ENCODE results near the gene KRT20. TPM values are rescaled to one million over a fixed set of nuclear protein-coding genes. Genes with fewer than 3 reads are reported as not detected.
"Not testable (repeated sequence)": the region's sequence is repeated elsewhere in the genome, so short reads cannot be mapped to it uniquely, and the experiment has no call there.

Gene KRT20, protein sequence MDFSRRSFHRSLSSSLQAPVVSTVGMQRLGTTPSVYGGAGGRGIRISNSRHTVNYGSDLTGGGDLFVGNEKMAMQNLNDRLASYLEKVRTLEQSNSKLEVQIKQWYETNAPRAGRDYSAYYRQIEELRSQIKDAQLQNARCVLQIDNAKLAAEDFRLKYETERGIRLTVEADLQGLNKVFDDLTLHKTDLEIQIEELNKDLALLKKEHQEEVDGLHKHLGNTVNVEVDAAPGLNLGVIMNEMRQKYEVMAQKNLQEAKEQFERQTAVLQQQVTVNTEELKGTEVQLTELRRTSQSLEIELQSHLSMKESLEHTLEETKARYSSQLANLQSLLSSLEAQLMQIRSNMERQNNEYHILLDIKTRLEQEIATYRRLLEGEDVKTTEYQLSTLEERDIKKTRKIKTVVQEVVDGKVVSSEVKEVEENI
- total RNA-seq (not detected), polyA plus RNA-seq (0.14 TPM)
- long read RNA-seq, donor 1: 0 reads
- long read RNA-seq, donor 2: 0 reads
- long read RNA-seq, donor 3: 0 reads
- long read RNA-seq, donor 4: 0 reads

- ATAC-seq (no peak), DNase-seq (no peak)
- no peaks in the 10 kb centered on the region for H3K9me3 ChIP-seq (ENCODE audit: control insufficient read depth, low read length)
- H3K27me3 ChIP-seq (ENCODE audit: control insufficient read depth, insufficient read depth): no peaks in the 10 kb centered on the region
- intact Hi-C loops (cut with DNase I): no loop called here
- no peak within 1 kb of the TSS for H3K27ac ChIP-seq (ENCODE audit: low read length)
- 91% methylated on average over 23 of the region's 23 CpGs for WGBS
- H3K4me3 ChIP-seq (ENCODE audit: low read length): no peak within 1 kb of the TSS
- no peaks in the 10 kb centered on the region for H3K4me1 ChIP-seq (ENCODE audit: control insufficient read depth, insufficient read depth, low read length)
These were observed at the start of gene KRT20 for GRCh38 chr17:40884708-40885512. Gene KRT20 (minus strand): TSS chr17:40885242. CDS start chr17:40885185, 57 bp downstream.

GRCh38 chr17:40932608-40933007 is 47.6 kb upstream of the KRT20 start:
- H3K4me3 ChIP-seq (ENCODE audit: low read length): no peak overlapping the region
- no peaks in the 10 kb centered on the region for H3K27me3 ChIP-seq (ENCODE audit: control insufficient read depth, insufficient read depth)
- H3K27ac ChIP-seq (ENCODE audit: low read length): no peak overlapping the region
- no peak for DNase-seq
- H3K9me3 ChIP-seq (ENCODE audit: control insufficient read depth, low read length): peaks cover 2% of the 10 kb centered on the region
- intact Hi-C loops (cut with DNase I): no loop called here
- no peak for ATAC-seq
- WGBS: 91% methylated on average over 2 of the region's 2 CpGs
- no peaks in the 10 kb centered on the region for H3K4me1 ChIP-seq (ENCODE audit: control insufficient read depth, insufficient read depth, low read length)

DNA sequence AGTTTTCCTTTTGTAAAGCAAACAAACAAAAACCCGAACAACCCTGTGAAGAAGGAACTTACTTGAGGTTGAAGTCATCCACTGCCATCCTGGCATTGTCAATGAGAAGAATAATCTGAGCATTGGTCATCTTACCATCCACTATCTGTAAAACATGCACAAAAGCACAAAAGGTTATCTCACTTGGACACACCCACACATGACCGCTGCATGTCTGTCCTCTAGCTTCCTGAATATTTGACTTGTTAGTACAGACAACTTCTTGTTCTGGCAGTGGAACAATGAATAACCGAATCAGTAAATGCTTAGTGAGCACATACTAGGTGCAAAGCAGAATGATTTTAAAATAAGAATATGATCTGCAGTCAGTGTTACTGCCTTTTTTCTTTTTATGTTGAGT is 46.3 kb upstream of the KRT20 start:
- intact Hi-C loops (cut with DNase I): no loop called here
- Histone ChIP-seq H3K27ac (ENCODE audit: low read length) (no peak overlapping the region), H3K27me3 (ENCODE audit: control insufficient read depth, insufficient read depth) (peaks cover 2% of the 10 kb centered on the region), H3K4me1 (ENCODE audit: control insufficient read depth, insufficient read depth, low read length) (no peaks in the 10 kb centered on the region), H3K4me3 (ENCODE audit: low read length) (no peak overlapping the region), H3K9me3 (ENCODE audit: control insufficient read depth, low read length) (peaks cover 2% of the 10 kb centered on the region)
- DNase-seq: no peak
- 49% methylated on average over 3 of the region's 3 CpGs for WGBS
- no peak for ATAC-seq

- no peak for ATAC-seq
- intact Hi-C loops (cut with DNase I): no loop called here
- no peak for DNase-seq
- Histone ChIP-seq H3K9me3 (ENCODE audit: control insufficient read depth, low read length) (peaks cover 2% of the 10 kb centered on the region), H3K4me3 (ENCODE audit: low read length) (no peak overlapping the region), H3K27ac (ENCODE audit: low read length) (no peak overlapping the region), H3K27me3 (ENCODE audit: control insufficient read depth, insufficient read depth) (peaks cover 2% of the 10 kb centered on the region), H3K4me1 (ENCODE audit: control insufficient read depth, insufficient read depth, low read length) (peaks cover 1% of the 10 kb centered on the region)
- WGBS: 75% methylated on average over 8 of the region's 8 CpGs
These were observed 41.3 kb upstream of the KRT20 start for GRCh38 chr17:40926341-40926740.

DNA sequence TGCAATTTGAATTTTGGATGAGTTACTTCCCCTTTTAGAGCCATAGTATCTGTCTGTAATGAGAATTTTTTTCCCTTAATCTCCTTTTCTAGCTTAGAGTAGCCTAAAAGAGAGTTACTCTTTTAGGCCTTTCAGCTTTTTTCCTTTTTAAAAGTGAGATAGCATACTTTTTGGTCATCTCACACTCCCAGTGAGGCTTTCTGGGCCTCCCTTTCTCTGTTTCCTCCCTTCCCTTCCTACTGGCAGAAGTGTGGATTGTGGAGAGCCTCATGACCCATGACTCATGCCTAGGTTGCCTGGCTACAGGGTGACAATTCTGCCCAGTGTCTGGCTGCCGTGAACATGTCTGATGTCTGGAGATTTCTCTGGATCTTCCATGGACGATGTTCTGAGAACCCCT is 37.2 kb upstream of the KRT20 start:
- peaks cover 1% of the 10 kb centered on the region for H3K4me1 ChIP-seq (ENCODE audit: control insufficient read depth, insufficient read depth, low read length)
- intact Hi-C loops (cut with DNase I): no loop called here
- WGBS: 47% methylated on average over 2 of the region's 2 CpGs
- no peaks in the 10 kb centered on the region for H3K9me3 ChIP-seq (ENCODE audit: control insufficient read depth, low read length)
- no peak overlapping the region for H3K4me3 ChIP-seq (ENCODE audit: low read length)
- peak in 1 of 2 donors; percentile 72 for ATAC-seq
- peaks cover 2% of the 10 kb centered on the region for H3K27me3 ChIP-seq (ENCODE audit: control insufficient read depth, insufficient read depth)
- DNase-seq: peak in 1 of 3 donors; percentile 28
- no peak overlapping the region for H3K27ac ChIP-seq (ENCODE audit: low read length)

- no peak for ATAC-seq
- DNase-seq: no peak
- 66% methylated on average over 2 of the region's 2 CpGs for WGBS
- Histone ChIP-seq H3K27me3 (ENCODE audit: control insufficient read depth, insufficient read depth) (no peaks in the 10 kb centered on the region), H3K27ac (ENCODE audit: low read length) (no peak overlapping the region), H3K4me1 (ENCODE audit: control insufficient read depth, insufficient read depth, low read length) (peaks cover 1% of the 10 kb centered on the region), H3K4me3 (ENCODE audit: low read length) (no peak overlapping the region), H3K9me3 (ENCODE audit: control insufficient read depth, low read length) (no peaks in the 10 kb centered on the region)
- intact Hi-C loops (cut with DNase I): no loop called here
These were observed 36.0 kb upstream of the KRT20 start for GRCh38 chr17:40921026-40921425.

- H3K4me3 ChIP-seq (ENCODE audit: low read length); H3K27ac ChIP-seq (ENCODE audit: low read length); H3K9me3 ChIP-seq (ENCODE audit: control insufficient read depth, low read length); DNase-seq; H3K27me3 ChIP-seq (ENCODE audit: control insufficient read depth, insufficient read depth); H3K4me1 ChIP-seq (ENCODE audit: control insufficient read depth, insufficient read depth, low read length); ATAC-seq: not testable (repeated sequence)
- 95% methylated on average over 2 of the region's 2 CpGs for WGBS
- intact Hi-C loops (cut with DNase I): loop anchor here in 1 of 4 donors (10.0 kb wide), 1 partner anchor 628 kb away; no protein-coding TSS in a partner anchor
These were observed 32.1 kb upstream of the KRT20 start for GRCh38 chr17:40917116-40917515.

GRCh38 chr17:40916366-40916765 is 31.3 kb upstream of the KRT20 start:
- H3K4me1 ChIP-seq (ENCODE audit: control insufficient read depth, insufficient read depth, low read length): no peaks in the 10 kb centered on the region
- WGBS: 38% methylated on average over 1 of the region's 1 CpG
- intact Hi-C loops (cut with DNase I): loop anchor here in 1 of 4 donors (10.0 kb wide), 1 partner anchor 628 kb away; no protein-coding TSS in a partner anchor
- H3K4me3 ChIP-seq (ENCODE audit: low read length): no peak overlapping the region
- no peak for ATAC-seq
- DNase-seq: no peak
- H3K27me3 ChIP-seq (ENCODE audit: control insufficient read depth, insufficient read depth): no peaks in the 10 kb centered on the region
- H3K9me3 ChIP-seq (ENCODE audit: control insufficient read depth, low read length): no peaks in the 10 kb centered on the region
- H3K27ac ChIP-seq (ENCODE audit: low read length): no peak overlapping the region

DNA sequence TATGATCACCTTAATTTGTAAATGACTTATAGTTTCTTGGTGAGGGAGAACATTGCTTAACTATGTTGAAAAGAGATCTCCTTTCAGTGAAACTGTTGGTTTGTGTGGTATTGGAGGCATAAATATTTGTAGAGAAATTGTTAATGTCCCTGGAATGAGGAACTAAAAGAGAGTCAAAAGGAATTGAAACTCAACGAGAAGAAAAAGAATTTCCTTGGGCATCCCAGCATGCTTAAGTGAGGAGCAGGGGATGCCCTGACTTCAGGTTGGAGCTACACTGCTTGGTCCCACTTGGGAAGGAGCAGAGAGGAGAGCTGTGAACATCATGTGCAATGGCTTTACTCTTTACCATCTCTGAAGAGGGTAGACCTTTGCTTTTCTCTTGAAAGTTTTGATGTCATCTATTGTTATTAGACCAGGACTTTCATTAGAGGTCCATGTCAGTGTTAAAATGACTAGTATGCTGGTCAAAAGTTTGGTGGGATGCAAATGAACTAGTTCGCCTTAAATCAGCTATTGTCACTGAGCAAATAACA is 30.7 kb upstream of the KRT20 start:
- intact Hi-C loops (cut with DNase I): loop anchor here in 1 of 4 donors (10.0 kb wide), 1 partner anchor 629 kb away; no protein-coding TSS in a partner anchor
- no peak for DNase-seq
- WGBS: 76% methylated on average over 2 of the region's 2 CpGs

GRCh38 chr17:40915199-40915661 is 30.2 kb upstream of the KRT20 start:
- intact Hi-C loops (cut with DNase I): loop anchor here in 1 of 4 donors (10.0 kb wide), 1 partner anchor 630 kb away; no protein-coding TSS in a partner anchor
- Histone ChIP-seq H3K4me1 (ENCODE audit: control insufficient read depth, insufficient read depth, low read length) (no peaks in the 10 kb centered on the region), H3K27me3 (ENCODE audit: control insufficient read depth, insufficient read depth) (no peaks in the 10 kb centered on the region), H3K4me3 (ENCODE audit: low read length) (no peak overlapping the region), H3K27ac (ENCODE audit: low read length) (no peak overlapping the region), H3K9me3 (ENCODE audit: control insufficient read depth, low read length) (no peaks in the 10 kb centered on the region)
- DNase-seq (no peak), ATAC-seq (no peak)
- 69% methylated on average over 3 of the region's 3 CpGs for WGBS

More for the DNA sequence above, 30.7 kb upstream of the KRT20 start:
- H3K4me3 ChIP-seq (ENCODE audit: low read length): no peak overlapping the region
- H3K27me3 ChIP-seq (ENCODE audit: control insufficient read depth, insufficient read depth): no peaks in the 10 kb centered on the region
- no peaks in the 10 kb centered on the region for H3K9me3 ChIP-seq (ENCODE audit: control insufficient read depth, low read length)
- ATAC-seq: no peak
- no peaks in the 10 kb centered on the region for H3K4me1 ChIP-seq (ENCODE audit: control insufficient read depth, insufficient read depth, low read length)
- H3K27ac ChIP-seq (ENCODE audit: low read length): no peak overlapping the region
